ENCODE data around the gene HOOK1.

Gene HOOK1

GRCh38 chr1:59845091-59845490 is 30.3 kb downstream of the HOOK1 start:
- Histone ChIP-seq H3K36me3 (ENCODE audit: insufficient read depth, low read length) (no peaks in the 10 kb centered on the region), H3K79me2 (ENCODE audit: insufficient read depth, low read length) (no peaks in the 10 kb centered on the region), H3K27ac (ENCODE audit: low read depth, low read length, poor library complexity, severe bottlenecking) (no peak overlapping the region), H3K4me3 (ENCODE audit: low read depth, low read length, poor library complexity, severe bottlenecking) (no peak overlapping the region), H3F3A (ENCODE audit: insufficient read depth, low read length) (no peaks in the 10 kb centered on the region), H3K4me1 (ENCODE audit: insufficient read depth, low read length, severe bottlenecking) (no peaks in the 10 kb centered on the region), H3K27me3 (ENCODE audit: insufficient read depth, low read length) (no peaks in the 10 kb centered on the region), H4K20me1 (ENCODE audit: insufficient read depth, low read length) (no peaks in the 10 kb centered on the region), H3K4me2 (ENCODE audit: low read length) (no peak overlapping the region), H2AFZ (ENCODE audit: low read length) (no peak overlapping the region), H3K9me2 (ENCODE audit: low read depth, low read length) (no peaks in the 10 kb centered on the region), H3K9me3 (ENCODE audit: low read length) (no peaks in the 10 kb centered on the region), H3K9ac (ENCODE audit: low read length) (no peak overlapping the region)
- TF ChIP-seq EZH2 (IDR thresholded peaks at IDR 0.05; ENCODE audit: borderline replicate concordance, low read length) (no peak), CTCF (IDR thresholded peaks at IDR 0.05; ENCODE audit: low read length) (no peak)

- H3K4me2 ChIP-seq (ENCODE audit: low read length) = no peak overlapping the region
- H3K36me3 ChIP-seq (ENCODE audit: insufficient read depth, low read length) = no peaks in the 10 kb centered on the region
- H3F3A ChIP-seq (ENCODE audit: insufficient read depth, low read length) = no peaks in the 10 kb centered on the region
- H4K20me1 ChIP-seq (ENCODE audit: insufficient read depth, low read length) = no peaks in the 10 kb centered on the region
- H3K27me3 ChIP-seq (ENCODE audit: insufficient read depth, low read length) = no peaks in the 10 kb centered on the region
- no peak overlapping the region for H2AFZ ChIP-seq (ENCODE audit: low read length)
- H3K9me2 ChIP-seq (ENCODE audit: low read depth, low read length) = no peaks in the 10 kb centered on the region
- no peak overlapping the region for H3K9ac ChIP-seq (ENCODE audit: low read length)
- H3K79me2 ChIP-seq (ENCODE audit: insufficient read depth, low read length) = no peaks in the 10 kb centered on the region
- no peak overlapping the region for H3K4me3 ChIP-seq (ENCODE audit: low read depth, low read length, poor library complexity, severe bottlenecking)
- no peaks in the 10 kb centered on the region for H3K9me3 ChIP-seq (ENCODE audit: low read length)
- H3K27ac ChIP-seq (ENCODE audit: low read depth, low read length, poor library complexity, severe bottlenecking) = no peak overlapping the region
- no peak for TF ChIP-seq CTCF (IDR thresholded peaks at IDR 0.05; ENCODE audit: low read length)
- H3K4me1 ChIP-seq (ENCODE audit: insufficient read depth, low read length, severe bottlenecking) = no peaks in the 10 kb centered on the region
These were observed 31.6 kb downstream of the HOOK1 start for GRCh38 chr1:59846209-59846894.

- Histone ChIP-seq H3K79me2 (ENCODE audit: insufficient read depth, low read length) (no peaks in the 10 kb centered on the region), H3K9me3 (ENCODE audit: low read length) (no peaks in the 10 kb centered on the region), H3F3A (ENCODE audit: insufficient read depth, low read length) (no peaks in the 10 kb centered on the region), H3K9me2 (ENCODE audit: low read depth, low read length) (no peaks in the 10 kb centered on the region), H2AFZ (ENCODE audit: low read length) (no peak overlapping the region), H4K20me1 (ENCODE audit: insufficient read depth, low read length) (no peaks in the 10 kb centered on the region), H3K4me3 (ENCODE audit: low read depth, low read length, poor library complexity, severe bottlenecking) (no peak overlapping the region), H3K9ac (ENCODE audit: low read length) (no peak overlapping the region), H3K27ac (ENCODE audit: low read depth, low read length, poor library complexity, severe bottlenecking) (no peak overlapping the region), H3K4me2 (ENCODE audit: low read length) (no peak overlapping the region), H3K27me3 (ENCODE audit: insufficient read depth, low read length) (no peaks in the 10 kb centered on the region), H3K4me1 (ENCODE audit: insufficient read depth, low read length, severe bottlenecking) (no peaks in the 10 kb centered on the region), H3K36me3 (ENCODE audit: insufficient read depth, low read length) (no peaks in the 10 kb centered on the region)
- TF ChIP-seq CTCF (IDR thresholded peaks at IDR 0.05; ENCODE audit: low read length) (no peak), EZH2 (IDR thresholded peaks at IDR 0.05; ENCODE audit: borderline replicate concordance, low read length) (no peak)
These were observed 32.1 kb downstream of the HOOK1 start for GRCh38 chr1:59846895-59847282.
